ENCODE data around the gene SYT11. TPM values are rescaled to one million over a fixed set of nuclear protein-coding genes. Genes with fewer than 3 reads are reported as not detected.

Gene SYT11
- total and polyA plus RNA-seq, 9 of the 15 experiments (the other 6 are each of a cell fraction or from before 2014, with no cell fraction given), result 0.05 to 0.18 (median 0.11) TPM

GRCh38 chr1:155911156-155912055, 52.0 kb downstream of the SYT11 start, which contains the start of gene RIT1 (continued):
- 0 out of 2 replicates have a peak, but pooled peaks have one; percentile 34 for TF ChIP-seq ZNF766 (CRISPR knock-in tag; conservative IDR thresholded peaks at IDR 0.05)
- 0 out of 2 replicates have a peak, but pooled peaks have one; percentile 6 for TF ChIP-seq MTA2 (IDR thresholded peaks at IDR 0.05; ENCODE audit: low read depth)
- no peak for TF ChIP-seq KDM4B (IDR thresholded peaks at IDR 0.05; ENCODE audit: borderline replicate concordance in 2 of 2, low read depth in 1 of 2)
- no peak for TF ChIP-seq IFI16 (CRISPR knock-in tag; IDR thresholded peaks at IDR 0.05)
- TF ChIP-seq TFAP4 (CRISPR knock-in tag; IDR thresholded peaks at IDR 0.05; ENCODE audit: borderline replicate concordance), result peak; percentile 71; the same call in 1 of the 2 replicates
- TF ChIP-seq TAF7 (tag; IDR thresholded peaks at IDR 0.05), result no peak
- TF ChIP-seq KDM2B (CRISPR knock-in tag; IDR thresholded peaks at IDR 0.05), result no peak
- no peak for TF ChIP-seq ZNF41 (CRISPR knock-in tag; conservative IDR thresholded peaks at IDR 0.05)
- no peak for TF ChIP-seq ZFP91 (CRISPR knock-in tag; IDR thresholded peaks at IDR 0.05)
- no peak for TF ChIP-seq MYBL2 (IDR thresholded peaks at IDR 0.05; ENCODE audit: low read depth)
- TF ChIP-seq MYBL2 (CRISPR knock-in tag; IDR thresholded peaks at IDR 0.05; ENCODE audit: borderline replicate concordance), result no peak
- TF ChIP-seq MYC (IDR thresholded peaks at IDR 0.05; ENCODE audit: low read depth, low read length), result no peak
- no peak for TF ChIP-seq MYC (CRISPR knock-in tag; IDR thresholded peaks at IDR 0.05; ENCODE audit: borderline replicate concordance, low read depth)
- no peak for TF ChIP-seq HNRNPL (IDR thresholded peaks at IDR 0.05; ENCODE audit: low read depth, low read length)
- TF ChIP-seq L3MBTL2 (IDR thresholded peaks at IDR 0.05), result no peak
- TF ChIP-seq NCOA1 (IDR thresholded peaks at IDR 0.05; ENCODE audit: low read depth), result no peak
- no peak for TF ChIP-seq RBM34 (IDR thresholded peaks at IDR 0.05; ENCODE audit: borderline replicate concordance, insufficient read depth, low read length)
- TF ChIP-seq CSDE1 (IDR thresholded peaks at IDR 0.05), result no peak
- TF ChIP-seq ZNF592 (IDR thresholded peaks at IDR 0.05), result no peak
- TF ChIP-seq ZNF324 (CRISPR knock-in tag; IDR thresholded peaks at IDR 0.05), result no peak
- TF ChIP-seq SIRT6 (IDR thresholded peaks at IDR 0.05; ENCODE audit: low read depth, low read length), result no peak
- TF ChIP-seq ADNP (tag; IDR thresholded peaks at IDR 0.05), result no peak
- no peak for TF ChIP-seq ZSCAN32 (CRISPR knock-in tag; IDR thresholded peaks at IDR 0.05)
